ENCODE results near the gene CHST12. TPM values are rescaled to one million over a fixed set of nuclear protein-coding genes. Genes with fewer than 3 reads are reported as not detected.

CHST12 gene
- total and polyA plus RNA-seq, 7 donors, result 6.6 to 12.0 (median 8.2) TPM

- WGBS, 3 donors, result 70 to 89% (median 70%) methylated on average over 5 to 16 of the region's 16 CpGs
- DNase-seq (no peak), ATAC-seq (no peak)
- no peak for TF ChIP-seq CTCF (IDR thresholded peaks at IDR 0.05)
- intact Hi-C loops (cut with DNase I), result loop anchor here in 1 of 2 donors (5.0 kb wide), 2 partner anchors 71 to 206 kb away; no protein-coding TSS in a partner anchor
- Histone ChIP-seq H3K27ac (no peak within 1 kb of the TSS), H3K4me1 (peaks cover 15% of the 10 kb centered on the region), H3K4me3 (no peak within 1 kb of the TSS), H3K36me3 (ENCODE audit: insufficient read depth in 1 of 2, low read depth in 1 of 2) (no peaks in the 10 kb centered on the region), H3K27me3 (ENCODE audit: insufficient read depth in 3 of 3, low read length in 2 of 3) (peaks cover 0 to 53% (median 17%) of the 10 kb centered on the region in 3 donors), H3K9me3 (no peaks in the 10 kb centered on the region)
These were observed 72.9 kb downstream of the CHST12 start, which contains the start of gene GRIFIN for GRCh38 chr7:2476298-2476697. Gene GRIFIN (minus strand): TSS chr7:2476398. CDS start chr7:2476383, 15 bp downstream.

- H3K27me3 ChIP-seq (ENCODE audit: insufficient read depth in 3 of 3, low read length in 2 of 3), result peaks cover 0 to 55% (median 17%) of the 10 kb centered on the region in 3 donors
- DNase-seq (no peak), ATAC-seq (peak in 1 of 4 donors; percentile 3)
- no peaks in the 10 kb centered on the region for H3K9me3 ChIP-seq
- intact Hi-C loops (cut with DNase I), result loop anchor here in 1 of 2 donors (5.0 kb wide), 2 partner anchors 70 to 205 kb away; no protein-coding TSS in a partner anchor
- WGBS, 3 donors, result 77 to 80% (median 77%) methylated on average over 20 to 25 of the region's 25 CpGs
- TF ChIP-seq CTCF (IDR thresholded peaks at IDR 0.05), result no peak
- H3K36me3 ChIP-seq (ENCODE audit: insufficient read depth in 1 of 2, low read depth in 1 of 2), result no peaks in the 10 kb centered on the region
- H3K4me3 ChIP-seq, result no peak overlapping the region
- H3K4me1 ChIP-seq, result peaks cover 15% of the 10 kb centered on the region
- H3K27ac ChIP-seq, result no peak overlapping the region
These were observed 73.5 kb downstream of the CHST12 start for GRCh38 chr7:2476776-2477446.

- DNase-seq, result peak; percentile 69 to 73
- WGBS, 3 donors, result 20 to 32% (median 30%) methylated on average over 28 to 34 of the region's 34 CpGs
- no peak overlapping the region for H3K27ac ChIP-seq
- ATAC-seq, result peak; percentile 69 to 77 (median 74)
- H3K27me3 ChIP-seq (ENCODE audit: insufficient read depth in 3 of 3, low read length in 2 of 3), result peaks cover 0 to 58% (median 17%) of the 10 kb centered on the region in 3 donors
- H3K9me3 ChIP-seq, result no peaks in the 10 kb centered on the region
- no peaks in the 10 kb centered on the region for H3K36me3 ChIP-seq (ENCODE audit: insufficient read depth in 1 of 2, low read depth in 1 of 2)
- H3K4me1 ChIP-seq, result peaks cover 15% of the 10 kb centered on the region
- intact Hi-C loops (cut with DNase I), result loop anchor here in 1 of 2 donors (5.0 kb wide), 2 partner anchors 70 to 205 kb away; no protein-coding TSS in a partner anchor
- no peak overlapping the region for H3K4me3 ChIP-seq
- peak; percentile 59 for TF ChIP-seq CTCF (IDR thresholded peaks at IDR 0.05)
These were observed 74.3 kb downstream of the CHST12 start for GRCh38 chr7:2477447-2478398.

- H3K4me1 ChIP-seq, result peaks cover 15% of the 10 kb centered on the region
- 17 to 24% (median 21%) methylated on average over 9 to 11 of the region's 11 CpGs for WGBS, 3 donors
- DNase-seq (peak; percentile 79 to 86), ATAC-seq (peak; percentile 57 to 76 (median 62))
- H3K4me3 ChIP-seq, result peak overlapping the region; percentile 8
- no peak for TF ChIP-seq CTCF (IDR thresholded peaks at IDR 0.05)
- H3K27me3 ChIP-seq (ENCODE audit: insufficient read depth in 3 of 3, low read length in 2 of 3), result peaks cover 0 to 54% (median 17%) of the 10 kb centered on the region in 3 donors
- H3K36me3 ChIP-seq (ENCODE audit: insufficient read depth in 1 of 2, low read depth in 1 of 2), result no peaks in the 10 kb centered on the region
- H3K27ac ChIP-seq, result no peak overlapping the region
- no peaks in the 10 kb centered on the region for H3K9me3 ChIP-seq
- intact Hi-C loops (cut with DNase I), result loop anchor here in 1 of 2 donors (5.0 kb wide), 2 partner anchors 69 to 204 kb away; no protein-coding TSS in a partner anchor
These were observed 75.0 kb downstream of the CHST12 start for GRCh38 chr7:2478399-2478785.

Data from psoas muscle (tissue), 8 donors.